Measurements from ENCODE around the gene DUOX2. TPM values are rescaled to one million over a fixed set of nuclear protein-coding genes. Genes with fewer than 3 reads are reported as not detected.
"Not testable (repeated sequence)": the region's sequence is repeated elsewhere in the genome, so short reads cannot be mapped to it uniquely, and the experiment has no call there.

Gene DUOX2
- total and polyA plus RNA-seq, 2 experiments from 2014 or later: not detected

- TF ChIP-seq REST (IDR thresholded peaks at IDR 0.05; ENCODE audit: unreplicated experiment) (no peak), POLR2AphosphoS5 (IDR thresholded peaks at IDR 0.05; ENCODE audit: low read depth) (no peak), EZH2phosphoT487 (IDR thresholded peaks at IDR 0.05; ENCODE audit: unreplicated experiment) (no peak), JUNB (IDR thresholded peaks at IDR 0.05; ENCODE audit: unreplicated experiment) (no peak), CREB1 (CRISPR knock-in tag; IDR thresholded peaks at IDR 0.05; ENCODE audit: low read depth) (no peak)
Measured at GRCh38 chr15:45048794-45049631, 65.0 kb downstream of the DUOX2 start (continued).

GRCh38 chr15:45048449-45048793, 65.6 kb downstream of the DUOX2 start:
- not testable (repeated sequence) for H3F3A ChIP-seq (replicated peaks; ENCODE audit: low read depth); H3K4me2 ChIP-seq; H2AFZ ChIP-seq; H3K27me3 Mint-ChIP-seq (ENCODE audit: insufficient read depth, low read depth, poor library complexity); H3K4me1 ChIP-seq (ENCODE audit: insufficient read depth); H3K9me2 ChIP-seq (ENCODE audit: insufficient read depth); H3K27ac Mint-ChIP-seq; H3K4me3 ChIP-seq; H3K4me3 Mint-ChIP-seq; DNase-seq (ENCODE audit: low spot score); ATAC-seq; H3K27ac ChIP-seq (ENCODE audit: low read depth); H3K27me3 ChIP-seq (ENCODE audit: insufficient read depth); H3K79me2 ChIP-seq (replicated peaks; ENCODE audit: insufficient read depth); H4K20me1 ChIP-seq (replicated peaks; ENCODE audit: insufficient read depth); H3K4me1 Mint-ChIP-seq
- H3K36me3 Mint-ChIP-seq (ENCODE audit: low read depth): peaks cover 82% of the 10 kb centered on the region
- H3K9me3 Mint-ChIP-seq: peaks cover 57% of the 10 kb centered on the region
- H3K36me3 ChIP-seq (ENCODE audit: insufficient read depth): peaks cover 23% of the 10 kb centered on the region

GRCh38 chr15:45044270-45044669, 69.7 kb downstream of the DUOX2 start:
- H3K4me3 Mint-ChIP-seq; H3K27me3 ChIP-seq (ENCODE audit: insufficient read depth); H2AFZ ChIP-seq; DNase-seq (ENCODE audit: low spot score); ATAC-seq; H3K27ac ChIP-seq (ENCODE audit: low read depth); H3F3A ChIP-seq (replicated peaks; ENCODE audit: low read depth); H3K4me3 ChIP-seq; H3K4me1 Mint-ChIP-seq; H3K9me2 ChIP-seq (ENCODE audit: insufficient read depth); H3K36me3 ChIP-seq (ENCODE audit: insufficient read depth); H3K79me2 ChIP-seq (replicated peaks; ENCODE audit: insufficient read depth); H3K27ac Mint-ChIP-seq; H3K4me2 ChIP-seq; H3K4me1 ChIP-seq (ENCODE audit: insufficient read depth); H4K20me1 ChIP-seq (replicated peaks; ENCODE audit: insufficient read depth); H3K27me3 Mint-ChIP-seq (ENCODE audit: insufficient read depth, low read depth, poor library complexity): not testable (repeated sequence)
- peaks cover 18% of the 10 kb centered on the region for H3K9me3 Mint-ChIP-seq
- peaks cover 45% of the 10 kb centered on the region for H3K36me3 Mint-ChIP-seq (ENCODE audit: low read depth)

- not testable (repeated sequence) for H3K4me1 Mint-ChIP-seq; H3K79me2 ChIP-seq (replicated peaks; ENCODE audit: insufficient read depth); H3K9me3 Mint-ChIP-seq; H3K4me1 ChIP-seq (ENCODE audit: insufficient read depth); H3F3A ChIP-seq (replicated peaks; ENCODE audit: low read depth); H3K36me3 ChIP-seq (ENCODE audit: insufficient read depth); H4K20me1 ChIP-seq (replicated peaks; ENCODE audit: insufficient read depth); H3K4me3 ChIP-seq; H3K4me2 ChIP-seq; H3K27ac Mint-ChIP-seq; H2AFZ ChIP-seq; H3K27ac ChIP-seq (ENCODE audit: low read depth); H3K9me2 ChIP-seq (ENCODE audit: insufficient read depth); H3K27me3 ChIP-seq (ENCODE audit: insufficient read depth); ATAC-seq; DNase-seq (ENCODE audit: low spot score); H3K27me3 Mint-ChIP-seq (ENCODE audit: insufficient read depth, low read depth, poor library complexity); H3K4me3 Mint-ChIP-seq
- H3K36me3 Mint-ChIP-seq (ENCODE audit: low read depth): peaks cover 31% of the 10 kb centered on the region
Measured at GRCh38 chr15:45042859-45043258, 71.1 kb downstream of the DUOX2 start.

Small RNA genes lying within 50 kb of the gene (small RNA-seq; reads per million reads assigned to genes)
- gene RF00019 (ENCODE audit: low replicate concordance): not detected

Other genes starting within 250 kb of the DUOX2 start
- not detected in 2 replicates for gene TERB2, start 157.5 kb downstream of the DUOX2 start, total RNA-seq (2014; rRNA removed; shearing (Covaris generic))
- gene TERB2, start 157.5 kb downstream of the DUOX2 start, polyA plus RNA-seq (2016; fragmentation: Nextera tagmentation; extraction: Ambion mirVana): not detected in 2 replicates
- 55.0 and 57.2 TPM in 2 replicates for gene SORD, start 91.0 kb downstream of the DUOX2 start, total RNA-seq (2014; rRNA removed; shearing (Covaris generic))
- 11.3 and 12.5 TPM in 2 replicates for gene SORD, start 91.0 kb downstream of the DUOX2 start, polyA plus RNA-seq (2016; fragmentation: Nextera tagmentation; extraction: Ambion mirVana)
- gene DUOXA2, start 154 bp upstream of the DUOX2 start, total RNA-seq (2014; rRNA removed; shearing (Covaris generic)): not detected in 2 replicates
- not detected in 2 replicates for gene DUOXA2, start 154 bp upstream of the DUOX2 start, polyA plus RNA-seq (2016; fragmentation: Nextera tagmentation; extraction: Ambion mirVana)
- gene DUOXA1, start 15.7 kb upstream of the DUOX2 start, total RNA-seq (2014; rRNA removed; shearing (Covaris generic)): not detected in 2 replicates
- gene DUOXA1, start 15.7 kb upstream of the DUOX2 start, polyA plus RNA-seq (2016; fragmentation: Nextera tagmentation; extraction: Ambion mirVana): not detected in 2 replicates
- 0.69 and 2.1 TPM in 2 replicates for gene DUOX1, start 15.8 kb upstream of the DUOX2 start, total RNA-seq (2014; rRNA removed; shearing (Covaris generic))
- gene DUOX1, start 15.8 kb upstream of the DUOX2 start, polyA plus RNA-seq (2016; fragmentation: Nextera tagmentation; extraction: Ambion mirVana): 0.66 and 0.73 TPM in 2 replicates
- 15.1 and 15.6 TPM in 2 replicates for gene SHF, start 73.8 kb upstream of the DUOX2 start, total RNA-seq (2014; rRNA removed; shearing (Covaris generic))
- 5.8 and 6.6 TPM in 2 replicates for gene SHF, start 73.8 kb upstream of the DUOX2 start, polyA plus RNA-seq (2016; fragmentation: Nextera tagmentation; extraction: Ambion mirVana)
- not detected in 2 replicates for gene SLC28A2, start 138.1 kb upstream of the DUOX2 start, total RNA-seq (2014; rRNA removed; shearing (Covaris generic))
- 0.14 and 0.18 TPM in 2 replicates for gene SLC28A2, start 138.1 kb upstream of the DUOX2 start, polyA plus RNA-seq (2016; fragmentation: Nextera tagmentation; extraction: Ambion mirVana)